PC-9 (cell line): ENCODE measurements around the gene PHKG2.

ENCODE experiments used
- CTCF ChIP-seq: fragments of 200-600 bp; sonication (generic); conservative IDR thresholded peaks from 2 replicates; pipeline ENCODE4 v1.6.1; 2017; ENCODE audit warnings: mixed run types, antibody characterized with exemption, mild to moderate bottlenecking, moderate library complexity
- EZH2 ChIP-seq: fragments of 200-600 bp; sonication (generic); IDR thresholded peaks from 2 replicates; pipeline ENCODE4 v1.8.0; 2017; ENCODE audit warnings: antibody characterized with exemption, low read depth

GRCh38 chr16:30775131-30775391 is 26.8 kb downstream of the PHKG2 start:
- TF ChIP-seq CTCF: no peak
- TF ChIP-seq EZH2: no peak
